Stimulated activated CD4-positive, alpha-beta T cell treated with anti-CD3 and anti-CD28 coated beads, TNF-alpha, amount 100 ng/mL, for 1 hour (primary cell): Measurements from ENCODE around the gene ALK.
"Not testable (repeated sequence)": the region's sequence is repeated elsewhere in the genome, so short reads cannot be mapped to it uniquely, and the experiment has no call there.

Source experiments
- DNase-seq, 3 donors: peaks; one replicate each; pipeline ENCODE4 v3.0.0-alpha.2; 2020; ENCODE audit warnings: low read depth in 3 of 3, low spot score in 1 of 3

ALK gene

DNA sequence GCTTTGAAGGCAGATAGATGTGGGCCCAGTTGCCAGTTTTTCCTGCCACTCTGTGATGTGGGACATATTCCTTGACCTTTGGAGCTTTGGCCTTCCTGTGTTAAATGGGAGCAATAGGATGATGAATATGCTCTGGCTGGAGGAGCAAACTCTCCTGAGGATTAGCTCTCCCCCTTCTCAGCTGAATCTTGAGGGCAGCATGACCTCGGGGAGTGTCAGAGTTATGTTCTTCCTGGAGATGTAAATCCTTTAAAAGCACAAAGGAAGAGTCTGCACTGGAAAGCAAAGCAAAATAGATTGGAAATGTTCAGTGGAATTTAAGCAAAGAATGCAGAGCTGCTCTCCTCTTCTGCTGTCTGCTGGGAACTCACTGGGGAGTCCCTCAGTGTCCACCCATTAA is 160.1 kb downstream of the ALK start:
- no peak for DNase-seq

DNA sequence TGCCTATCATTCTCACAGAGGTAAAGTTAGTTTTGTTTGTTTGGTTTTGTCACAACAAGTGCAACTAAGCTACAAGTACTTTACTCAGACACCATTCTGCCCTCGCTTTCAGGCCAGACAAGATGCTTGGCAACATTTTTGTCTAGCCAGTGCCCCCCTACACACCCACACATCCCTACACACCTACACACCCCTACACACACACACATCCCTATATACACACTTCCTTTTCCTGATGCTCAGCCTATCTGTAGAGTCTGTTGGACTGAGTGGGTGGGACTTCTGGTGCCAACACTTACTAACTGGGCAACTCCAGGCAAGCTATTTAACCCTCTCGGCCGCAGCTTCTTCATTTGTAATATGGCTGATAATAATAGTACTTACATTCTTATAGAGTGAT is 161.4 kb downstream of the ALK start:
- DNase-seq = no peak

DNA sequence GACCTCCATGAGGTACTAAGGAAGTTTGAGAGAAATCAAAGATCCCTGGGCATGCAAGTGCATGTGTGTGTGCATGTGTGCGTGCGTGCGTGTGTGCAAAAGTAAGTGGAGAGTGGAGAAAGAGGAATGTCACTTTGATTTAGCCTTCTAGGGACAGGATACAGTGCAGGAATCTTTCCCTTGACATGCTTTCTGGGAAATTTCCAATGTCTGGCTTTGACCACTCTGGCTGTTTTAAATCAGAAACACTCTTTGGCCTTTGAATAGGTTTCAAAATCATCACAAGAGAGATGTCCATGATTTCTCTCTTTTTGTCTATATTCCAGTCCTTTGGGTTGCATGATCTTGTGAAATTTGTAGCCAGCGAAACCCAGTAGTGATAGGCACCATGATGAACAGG is 162.0 kb downstream of the ALK start:
- DNase-seq = no peak

DNA sequence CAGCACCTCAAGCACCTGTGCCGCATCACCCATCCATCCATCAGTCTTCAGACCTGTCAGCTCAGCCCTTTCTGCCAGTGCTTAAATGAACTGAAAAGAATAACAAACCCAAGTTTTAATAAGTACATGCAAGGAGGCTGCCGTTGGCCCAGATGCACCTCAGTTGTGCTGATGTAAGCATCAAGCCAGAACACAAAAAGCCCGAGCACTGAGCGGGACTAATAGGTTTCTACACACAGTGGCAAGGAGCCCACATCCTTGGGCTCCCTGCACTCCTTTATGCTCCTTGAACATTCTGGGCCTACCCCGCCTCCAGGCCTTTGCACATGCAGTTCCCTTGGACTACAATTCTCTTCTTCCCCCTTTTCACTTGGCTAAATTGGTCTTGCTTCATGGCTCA is 165.6 kb downstream of the ALK start:
- DNase-seq = no peak

DNA sequence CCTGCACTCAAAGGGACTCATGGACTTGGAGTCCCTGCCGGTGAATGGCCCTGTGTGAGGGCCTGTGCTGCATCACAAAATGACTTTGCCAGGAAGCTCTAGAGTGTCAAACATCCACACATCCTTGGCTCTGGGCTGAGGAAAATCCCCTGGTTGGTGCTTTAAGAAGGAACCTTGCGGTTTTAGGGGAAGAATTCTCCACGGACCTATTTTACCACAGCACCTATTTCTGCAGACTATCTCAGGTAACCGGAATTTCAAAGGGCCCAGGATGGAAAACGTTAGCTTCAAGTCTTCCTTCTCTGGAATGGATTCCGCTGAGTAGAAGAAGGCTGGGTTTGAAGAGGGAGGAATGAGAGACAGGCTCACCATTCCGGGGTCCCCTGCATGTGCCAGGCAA is 166.2 kb downstream of the ALK start:
- no peak for DNase-seq

DNA sequence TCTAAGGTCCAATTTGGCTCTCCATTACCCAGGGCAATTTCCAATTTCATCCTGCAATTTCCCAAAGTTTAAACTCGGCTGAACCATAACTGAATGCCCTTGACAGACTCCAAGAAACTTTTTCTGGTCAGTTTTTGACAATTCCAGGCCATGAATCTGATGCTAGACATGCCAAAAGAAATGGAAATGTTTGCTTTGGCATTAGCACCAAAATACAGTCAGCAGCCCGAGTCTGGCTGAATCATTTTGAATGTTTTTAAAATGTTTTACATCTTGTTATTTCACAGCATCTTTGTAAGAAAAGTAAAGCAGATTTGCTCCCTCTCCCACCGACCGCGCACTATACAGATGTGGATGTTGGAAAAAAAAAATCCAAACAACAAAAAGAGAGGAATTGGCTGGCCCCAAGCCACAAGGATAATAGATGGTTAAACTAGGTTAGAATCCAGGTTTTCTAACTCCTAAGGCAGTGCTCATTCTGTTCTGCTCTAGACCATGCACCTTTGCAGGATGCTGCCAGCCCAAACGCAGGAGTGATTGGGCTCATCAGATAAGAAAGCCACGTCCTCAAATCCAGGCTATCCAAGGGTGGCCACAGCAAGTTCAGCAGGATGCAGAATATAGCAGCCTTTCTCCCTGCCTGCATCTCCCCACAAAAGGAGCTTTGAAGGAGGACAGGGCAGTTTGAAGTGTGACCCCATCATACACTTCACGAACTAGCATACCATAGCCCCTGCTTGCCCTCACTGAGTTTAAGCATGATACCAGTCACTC is 167.5 kb downstream of the ALK start:
- no peak for DNase-seq

DNA sequence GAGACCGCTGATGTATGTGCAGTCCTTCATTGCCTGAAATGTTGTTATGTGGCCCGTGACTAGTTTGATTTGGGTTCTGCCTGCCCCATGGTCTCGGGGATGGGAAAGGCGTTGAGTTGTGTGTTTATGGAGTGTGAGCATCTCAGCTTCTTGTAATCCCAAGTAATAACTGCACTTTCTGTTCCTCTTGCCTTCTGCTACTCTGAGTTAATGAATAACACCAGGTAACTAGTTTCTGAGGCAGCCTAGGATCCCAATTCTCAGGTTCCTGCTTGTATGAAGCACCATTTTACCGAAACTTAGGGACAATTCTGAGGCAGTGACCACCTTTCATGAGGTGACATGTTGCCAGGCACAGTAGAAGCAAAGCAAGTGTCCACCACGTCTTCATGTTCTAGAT is 170.0 kb downstream of the ALK start:
- no peak for DNase-seq

DNA sequence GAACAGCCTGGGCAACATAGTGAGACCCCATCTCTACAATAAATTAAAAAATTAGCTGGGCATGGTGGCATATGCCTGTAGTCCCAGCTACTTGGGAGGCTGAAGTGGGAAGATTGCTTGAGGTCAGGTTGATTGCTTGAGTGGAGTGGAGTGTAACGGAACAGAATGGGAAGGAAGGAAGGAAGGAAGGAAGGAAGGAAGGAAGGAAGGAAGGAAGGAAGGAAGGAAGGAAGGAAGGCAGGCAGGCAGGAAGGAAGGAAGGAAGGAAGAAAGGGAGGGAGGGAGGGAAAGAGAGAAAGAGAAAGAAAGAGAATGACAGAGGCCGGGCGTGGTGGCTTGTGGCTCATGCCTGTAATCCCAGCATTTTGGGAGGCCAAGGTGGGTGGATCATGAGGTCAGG is 170.9 kb downstream of the ALK start:
- DNase-seq = not testable (repeated sequence)

DNA sequence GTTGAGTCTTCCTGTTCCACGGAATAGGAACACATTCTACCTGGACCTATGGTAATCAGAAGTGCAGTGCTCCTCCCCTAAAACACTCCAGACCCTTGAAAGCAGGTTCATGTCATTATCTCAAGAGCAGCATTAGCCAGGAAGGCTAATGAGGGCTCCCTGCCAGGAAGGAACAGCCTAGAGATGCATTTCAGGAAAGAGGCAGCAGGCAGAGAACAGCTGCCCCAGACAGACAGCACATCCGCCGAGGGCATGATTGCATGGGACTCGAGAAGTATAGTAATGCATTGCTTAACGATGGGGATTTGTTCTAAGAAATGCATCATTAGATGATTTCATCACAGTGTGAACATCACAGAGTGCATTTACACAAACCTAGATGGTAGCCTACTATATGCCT is 171.5 kb downstream of the ALK start:
- no peak for DNase-seq

DNA sequence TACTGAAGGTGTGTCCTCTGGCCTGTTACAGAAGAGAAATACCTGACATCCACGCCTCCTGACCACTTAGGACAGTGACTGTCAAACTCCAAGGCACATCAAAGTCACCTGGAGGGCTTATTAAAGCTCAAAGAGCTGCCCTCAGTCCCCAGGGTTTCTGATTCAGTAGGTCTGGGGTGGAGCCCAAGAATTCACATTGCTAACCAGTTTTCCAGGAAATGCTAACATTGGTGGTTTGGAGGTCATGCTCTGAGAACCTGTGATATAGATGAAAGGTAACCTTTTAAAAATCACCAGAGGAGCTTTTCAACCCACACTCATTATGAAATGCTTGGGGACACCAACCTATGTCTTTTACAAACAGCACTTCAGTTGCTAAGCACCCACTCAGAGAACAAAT is 172.3 kb downstream of the ALK start:
- no peak for DNase-seq

DNA sequence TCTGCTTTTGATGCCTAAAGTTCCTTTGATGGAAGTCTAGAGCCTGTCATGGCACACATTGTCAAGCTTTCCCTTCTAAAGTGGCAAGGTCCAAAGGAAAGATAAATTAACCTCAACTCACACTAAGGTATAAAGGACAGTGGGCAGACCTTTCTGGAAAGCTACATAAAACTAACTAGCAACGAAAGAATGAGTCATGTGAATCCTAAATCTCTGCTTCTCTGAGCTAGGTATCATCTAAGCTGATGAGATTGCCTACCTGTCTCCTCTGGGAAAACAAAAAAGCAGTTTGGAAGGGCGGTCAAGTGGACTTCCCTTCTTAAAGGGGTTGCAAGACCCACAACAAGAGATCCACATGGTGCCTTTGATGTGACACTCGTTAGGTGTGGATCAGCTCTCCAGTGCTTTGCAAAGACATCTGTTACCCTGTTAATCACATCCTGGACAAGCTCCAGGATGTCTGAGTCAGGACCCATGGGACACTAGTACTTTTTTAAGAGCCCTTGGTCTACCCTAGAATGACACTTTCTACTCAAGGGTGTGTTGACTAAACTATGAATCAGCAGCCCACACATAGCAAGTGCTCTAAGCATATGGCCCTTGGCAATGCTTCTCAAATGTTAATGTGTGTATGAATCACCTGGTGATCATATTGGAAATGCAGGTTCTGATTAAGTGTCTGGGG is 173.5 kb downstream of the ALK start:
- DNase-seq = no peak

DNA sequence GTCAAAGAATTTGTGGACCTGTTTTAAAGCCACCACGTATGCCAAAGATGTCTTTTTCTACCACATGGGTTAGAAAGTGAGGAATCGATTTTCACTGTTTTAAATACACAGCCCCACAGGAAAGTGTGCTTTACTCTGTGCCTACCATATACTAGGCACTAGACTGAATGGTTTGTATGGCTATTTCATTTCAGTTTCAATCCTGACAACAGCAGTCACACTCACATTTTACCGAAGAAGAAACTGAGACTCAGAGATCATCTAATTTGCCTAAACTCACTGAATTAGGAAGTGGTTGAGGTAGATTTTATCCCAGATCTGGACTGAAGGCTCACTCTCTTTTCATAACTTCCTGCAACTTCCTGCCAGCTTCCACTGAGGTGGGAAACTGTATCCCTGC is 176.4 kb downstream of the ALK start:
- no peak for DNase-seq

DNA sequence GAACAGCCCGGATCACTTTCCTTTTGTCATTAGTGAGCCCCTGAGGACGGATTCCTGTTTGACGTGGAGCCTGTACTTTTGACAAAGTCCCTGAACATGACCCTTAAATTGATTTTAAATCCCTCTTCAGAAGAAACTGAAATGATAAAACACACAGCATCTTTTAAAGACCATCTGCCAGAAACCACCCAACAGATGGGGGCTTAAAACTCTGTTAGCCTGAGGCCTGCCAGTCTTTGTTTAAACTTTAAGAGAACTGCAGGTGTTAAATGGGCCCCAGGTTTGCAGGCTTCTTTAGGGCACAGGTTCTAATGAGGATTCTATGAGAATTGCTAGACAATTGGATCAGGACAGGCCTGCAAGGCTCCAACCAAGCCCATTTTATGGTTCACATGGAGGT is 177.9 kb downstream of the ALK start:
- DNase-seq = no peak

DNA sequence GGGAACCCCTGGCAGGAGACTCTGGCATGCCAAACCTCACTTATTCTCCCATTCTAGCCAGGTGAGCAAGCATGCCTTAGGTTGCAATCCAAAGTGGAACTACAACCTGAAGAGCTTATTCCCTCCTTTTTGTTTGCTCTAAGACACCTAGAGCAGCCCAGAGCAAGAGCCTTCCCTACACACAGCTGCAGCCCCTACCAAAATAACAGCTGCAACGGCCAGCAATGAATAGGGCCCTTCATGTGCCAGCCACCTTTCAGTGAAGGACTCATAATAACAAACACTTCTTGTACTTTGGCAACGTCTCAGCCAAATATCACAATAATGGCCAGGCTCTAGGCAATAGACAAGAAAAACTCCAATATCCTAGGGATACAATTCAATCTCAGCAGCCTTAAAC is 178.7 kb downstream of the ALK start:
- DNase-seq = no peak

DNA sequence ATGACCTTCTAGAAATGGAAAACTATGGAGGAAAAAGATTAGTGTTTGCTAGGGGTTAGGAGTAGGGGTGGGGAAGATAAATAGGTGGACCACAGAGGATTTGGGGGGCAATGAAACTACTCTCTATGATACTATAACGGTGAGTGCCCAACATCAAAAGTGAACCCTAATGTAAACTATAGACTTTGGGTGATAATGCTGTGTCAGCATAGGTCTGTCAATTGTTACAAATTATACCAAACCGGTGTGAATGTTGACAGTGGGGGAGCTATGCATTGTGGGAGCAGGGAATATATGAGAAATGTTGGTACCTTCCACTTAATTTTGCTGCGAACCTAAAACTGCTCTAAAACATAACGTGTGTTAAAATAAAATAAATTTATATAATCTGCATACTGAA is 180.3 kb downstream of the ALK start:
- DNase-seq = no peak

DNA sequence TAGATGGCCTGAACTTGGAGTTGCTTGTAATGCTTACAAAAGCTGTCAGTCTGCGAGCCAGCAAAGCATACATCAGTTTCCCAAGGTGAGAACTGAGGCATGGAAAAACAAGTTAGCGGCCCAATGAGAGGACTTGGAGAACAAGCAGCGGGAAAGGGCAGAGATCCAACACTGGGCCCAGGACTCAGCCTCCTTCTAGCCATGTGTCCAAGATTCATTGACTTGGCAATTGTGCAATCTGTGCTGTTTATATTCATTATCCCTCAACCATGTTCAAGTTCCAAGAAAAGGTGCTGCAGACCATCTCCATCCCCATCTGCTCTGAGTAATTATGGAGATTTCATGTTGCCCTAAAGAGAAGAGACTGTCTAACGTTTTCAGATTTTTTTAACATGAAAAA is 187.4 kb downstream of the ALK start:
- no peak for DNase-seq

DNA sequence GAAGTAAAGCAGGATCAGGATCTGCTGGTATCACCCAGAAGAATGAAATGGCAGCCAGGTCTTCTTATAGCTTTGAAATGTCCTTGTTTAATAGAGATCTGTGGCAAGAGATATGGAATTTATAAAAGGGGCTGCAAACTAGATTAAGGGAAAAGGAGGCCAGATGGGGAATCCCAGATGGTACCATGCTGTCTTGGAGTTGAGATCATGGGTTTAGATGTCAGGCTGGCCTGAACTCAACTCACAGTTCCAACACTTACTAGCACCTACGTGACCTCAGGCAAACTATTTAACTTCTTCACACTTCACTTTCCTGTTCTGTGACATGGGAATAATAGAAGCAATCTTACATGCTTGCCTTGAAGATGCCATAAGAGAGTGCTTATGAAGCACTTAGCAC is 188.2 kb downstream of the ALK start:
- DNase-seq = no peak

DNA sequence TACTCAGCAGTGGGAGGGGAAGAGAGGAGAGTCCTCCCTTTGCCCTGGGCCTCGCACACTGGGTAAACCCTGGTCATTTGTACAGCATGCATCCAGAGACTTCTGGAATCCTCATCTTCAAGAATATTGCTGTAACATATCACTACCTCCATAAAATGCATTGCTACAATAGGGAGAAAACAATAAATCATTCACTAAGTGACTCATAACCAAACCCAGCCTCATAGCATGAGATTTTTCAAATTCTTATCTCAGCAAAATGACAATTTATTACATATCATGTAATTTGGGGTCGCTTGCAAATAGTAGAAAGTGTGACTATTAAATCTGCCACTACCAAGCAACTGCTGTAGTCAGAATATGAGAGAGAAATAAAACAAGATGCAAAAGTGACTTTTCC is 189.4 kb downstream of the ALK start:
- no peak for DNase-seq

DNA sequence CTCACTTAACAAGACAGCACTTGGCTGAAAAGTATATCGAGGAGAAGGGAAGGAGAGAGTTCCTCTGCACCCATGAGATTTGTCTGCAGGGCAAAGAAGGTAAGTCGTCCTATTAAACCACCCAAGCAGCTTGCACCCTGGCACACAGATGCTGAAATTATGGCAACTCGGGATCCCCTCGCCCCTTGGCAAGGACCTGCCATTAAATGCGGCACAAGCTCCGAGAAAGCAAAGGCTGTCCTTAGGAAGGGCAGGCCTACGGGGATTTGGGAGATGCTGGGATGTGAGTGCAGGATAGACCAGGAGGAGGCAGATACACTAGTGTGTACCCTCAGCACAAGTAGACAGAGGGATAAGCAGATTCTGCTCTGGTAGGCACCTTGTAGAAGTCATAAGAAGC is 191.5 kb downstream of the ALK start:
- no peak for DNase-seq

DNA sequence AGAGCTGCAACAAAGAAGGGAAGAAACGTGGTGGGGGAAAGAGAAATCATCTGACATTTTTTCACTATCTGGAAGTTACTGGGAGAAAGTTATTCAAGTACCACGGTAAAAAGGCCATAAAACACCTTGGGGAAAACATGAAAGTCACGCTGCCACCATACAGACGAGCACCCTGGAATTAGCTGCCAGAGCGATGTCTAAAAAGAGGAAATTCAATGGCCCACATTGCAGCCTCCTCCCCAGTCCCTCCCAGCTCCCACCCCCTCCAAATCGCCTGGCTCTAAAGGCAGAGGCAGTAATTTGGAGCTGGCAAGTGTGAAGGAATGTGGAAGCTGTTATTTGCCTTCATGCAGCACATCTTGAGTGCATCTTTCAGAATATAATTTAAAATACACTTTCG is 192.0 kb downstream of the ALK start:
- DNase-seq = no peak

DNA sequence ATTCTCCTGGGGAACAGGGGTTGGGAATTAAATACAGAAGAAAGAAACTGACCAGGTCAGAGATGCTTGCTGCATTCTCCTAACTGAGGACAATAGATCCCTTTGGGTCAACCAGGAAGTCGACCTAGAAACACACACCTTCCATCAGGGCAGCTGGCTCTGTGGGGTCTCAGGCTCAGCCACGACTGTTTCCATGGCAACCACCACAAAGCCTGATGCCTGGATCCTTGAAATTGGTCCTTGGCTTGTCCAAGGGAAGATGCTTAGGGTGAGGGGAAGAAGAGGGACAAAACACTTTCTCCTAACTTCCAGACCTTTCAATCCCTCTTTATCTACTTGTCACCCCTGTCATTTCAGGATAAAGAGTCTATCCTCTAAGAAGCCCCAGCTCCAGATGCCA is 194.4 kb downstream of the ALK start:
- no peak for DNase-seq

DNA sequence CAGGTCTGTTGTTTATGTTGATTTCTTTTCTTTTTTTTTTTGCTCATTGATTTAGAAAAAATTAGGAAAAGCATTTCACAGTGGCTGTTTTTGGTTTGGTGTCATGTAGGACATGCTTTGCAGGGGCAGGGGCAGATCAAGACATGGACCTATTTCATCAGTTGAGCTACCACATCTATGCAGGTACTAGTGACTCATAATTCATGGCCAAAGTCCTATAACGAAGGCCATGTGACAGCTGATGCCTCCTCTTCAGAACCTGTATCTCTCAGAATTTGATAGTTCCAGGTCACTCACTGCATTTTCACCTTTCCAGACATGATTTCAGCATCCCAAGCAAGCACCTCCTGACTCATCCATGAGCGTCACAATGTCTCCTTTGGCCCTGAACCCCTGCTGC is 195.8 kb downstream of the ALK start:
- no peak for DNase-seq

DNA sequence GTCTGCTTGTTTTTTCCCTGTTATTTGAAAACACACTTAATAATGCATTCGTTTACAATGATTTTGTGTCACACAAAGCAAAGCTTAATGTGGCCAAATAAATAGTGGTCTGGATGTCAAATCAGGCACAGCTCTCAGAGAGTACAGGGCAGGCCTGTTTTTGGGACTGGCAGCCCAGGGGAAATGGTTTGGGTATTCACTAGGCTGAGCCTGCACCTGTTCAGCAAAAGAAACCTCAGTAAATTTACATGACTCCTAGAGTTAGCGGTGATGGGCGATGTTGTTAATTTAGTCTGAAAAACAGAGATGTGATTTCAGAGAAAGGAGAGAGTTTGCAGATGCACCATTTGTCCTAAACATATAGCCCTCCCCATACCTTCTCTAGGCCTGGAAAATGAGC is 197.1 kb downstream of the ALK start:
- no peak for DNase-seq
